H1 (cell line): ENCODE measurements around the gene GPD1. TPM values are rescaled to one million over a fixed set of nuclear protein-coding genes. Genes with fewer than 3 reads are reported as not detected.

Source experiments
- CTCF ChIA-PET: fragments of 300-600 bp; sonication (Branson Sonifier 250); formaldehyde crosslinking; loops from one replicate; lab custom pipeline; 2021; ENCODE audit not compliant: partially characterized antibody; lab: Charles Lee
- POLR2A ChIA-PET: fragments of 300-600 bp; sonication (Branson Sonifier 250); formaldehyde crosslinking; loops from one replicate; lab custom pipeline; 2021; ENCODE audit warnings: inconsistent platforms; ENCODE audit not compliant: partially characterized antibody; lab: Charles Lee
- DNase-seq, 2 experiments: peaks; one replicate each; pipeline versions ENCODE4 v3.0.0 to v3.0.0-alpha.2; 2010 to 2022; ENCODE audit warnings: low spot score in 2 of 2, low read depth in 1 of 2, mixed read lengths in 1 of 2
- FAIRE-seq: peaks from 2 replicates; lab custom pipeline; 2011; peaks lifted over from hg19 to GRCh38; lab: Jason Lieb, UNC
- H2AFZ ChIP-seq: 2 replicates; pipeline ENCODE4 v1.8.1; 2012; ENCODE audit warnings: low read length, inconsistent platforms
- H2AK5ac ChIP-seq: 2 replicates; pipeline ENCODE4 v1.6.1; 2013; ENCODE audit warnings: low read depth, low read length
- H2BK120ac ChIP-seq: replicated peaks from 2 replicates; pipeline ENCODE3; 2013; ENCODE audit warnings: low read depth, low read length, inconsistent platforms
- H2BK12ac ChIP-seq: 2 replicates; pipeline ENCODE4 v1.6.1; 2013; ENCODE audit warnings: low read depth, low read length
- H2BK15ac ChIP-seq: 2 replicates; pipeline ENCODE4 v1.6.1; 2013; ENCODE audit warnings: low read length
- H2BK20ac ChIP-seq: 2 replicates; pipeline ENCODE4 v1.6.1; 2013; ENCODE audit warnings: low read length
- H2BK5ac ChIP-seq: 2 replicates; pipeline ENCODE4 v1.6.1; 2013; ENCODE audit warnings: low read depth, low read length
- H3K14ac ChIP-seq: 2 replicates; pipeline ENCODE4 v1.6.1; 2013; ENCODE audit warnings: inconsistent platforms; ENCODE audit not compliant: insufficient read length
- H3K18ac ChIP-seq: 2 replicates; pipeline ENCODE4 v1.6.1; 2013; ENCODE audit warnings: low read length; ENCODE audit errors: extremely low read depth
- H3K23ac ChIP-seq: 2 replicates; pipeline ENCODE4 v1.6.1; 2013; ENCODE audit warnings: inconsistent platforms; ENCODE audit not compliant: insufficient read length
- H3K23me2 ChIP-seq: 2 replicates; pipeline ENCODE4 v1.6.1; 2013; ENCODE audit warnings: low read depth, low read length
- H3K27ac ChIP-seq: 2 replicates; pipeline ENCODE4 v1.6.1; 2011; ENCODE audit warnings: low read depth, low read length, inconsistent platforms
- H3K27me3 ChIP-seq, 4 experiments: replicated peaks in 1 of 4; 1 replicate in 1 of 4; 2 replicates in 3 of 4; pipeline versions ENCODE4 v1.6.1 to v1.8.1; 2011 to 2013; ENCODE audit warnings: low read length in 3 of 4, mild to moderate bottlenecking in 3 of 4, inconsistent platforms in 2 of 4, mixed read lengths in 2 of 4, moderate library complexity in 1 of 4; ENCODE audit not compliant: control insufficient read depth in 3 of 4, insufficient read depth in 3 of 4; ENCODE audit errors: extremely low read depth in 1 of 4
- H3K36me3 ChIP-seq, 4 experiments: 2 replicates each; pipeline versions ENCODE4 v1.6.1 to v1.8.1; 2011 to 2013; ENCODE audit warnings: mild to moderate bottlenecking in 4 of 4, low read length in 3 of 4, moderate library complexity in 2 of 4, control low read depth in 1 of 4, inconsistent platforms in 1 of 4; ENCODE audit not compliant: insufficient read depth in 4 of 4, control insufficient read depth in 2 of 4
- H3K4ac ChIP-seq: replicated peaks from 2 replicates; pipeline ENCODE3; 2013; ENCODE audit warnings: low read length, low read depth, mixed read lengths, inconsistent platforms; ENCODE audit not compliant: insufficient read length
- H3K4me1 ChIP-seq, 4 experiments: replicated peaks in 1 of 4; 1 replicate in 1 of 4; 2 replicates in 3 of 4; pipeline versions ENCODE4 v1.6.1 to v1.8.1; 2011 to 2013; ENCODE audit warnings: low read length in 3 of 4, inconsistent platforms in 2 of 4, mixed read lengths in 1 of 4; ENCODE audit not compliant: insufficient read depth in 4 of 4, control insufficient read depth in 3 of 4
- H3K4me2 ChIP-seq, 2 experiments: 2 replicates each; pipeline versions ENCODE4 v1.6.1 to v1.8.1; 2011 to 2013; ENCODE audit warnings: low read depth in 2 of 2, low read length in 2 of 2, control low read depth in 1 of 2, inconsistent platforms in 1 of 2, mild to moderate bottlenecking in 1 of 2; ENCODE audit not compliant: insufficient read depth in 1 of 2
- H3K4me3 ChIP-seq, 4 experiments: fragments of 200-600, 300-600 bp in 1 of 4; sonication (generic), shearing (Covaris generic), sonication (Bioruptor Twin) in 1 of 4; 2 replicates each; pipeline versions ENCODE4 v1.5.1 to v1.8.1; 2011 to 2016; ENCODE audit warnings: low read length in 4 of 4, low read depth in 3 of 4, control low read depth in 2 of 4, inconsistent platforms in 2 of 4, mild to moderate bottlenecking in 2 of 4, mixed read lengths in 1 of 4, moderate library complexity in 1 of 4; ENCODE audit not compliant: insufficient read depth in 2 of 4; ENCODE audit errors: extremely low read depth in 1 of 4
- H3K56ac ChIP-seq: replicated peaks from 2 replicates; pipeline ENCODE3; 2013; ENCODE audit warnings: low read depth, mild to moderate bottlenecking, mixed read lengths, low read length, inconsistent platforms; ENCODE audit not compliant: insufficient read length
- H3K79me1 ChIP-seq: 2 replicates; pipeline ENCODE4 v1.6.1; 2013; ENCODE audit warnings: low read depth, low read length, control low read depth
- H3K79me2 ChIP-seq, 2 experiments: 2 replicates each; pipeline versions ENCODE4 v1.6.1 to v1.8.1; 2012 to 2013; ENCODE audit warnings: low read length in 2 of 2, mild to moderate bottlenecking in 2 of 2, inconsistent platforms in 1 of 2; ENCODE audit not compliant: insufficient read depth in 2 of 2, control insufficient read depth in 1 of 2
- H3K9ac ChIP-seq, 4 experiments: replicated peaks in 1 of 4; 1 replicate in 1 of 4; 2 replicates in 3 of 4; pipeline versions ENCODE4 v1.6.1 to v1.8.1; 2011 to 2013; ENCODE audit warnings: low read depth in 3 of 4, low read length in 3 of 4, control low read depth in 2 of 4, mild to moderate bottlenecking in 2 of 4, moderate library complexity in 2 of 4, inconsistent platforms in 1 of 4; ENCODE audit errors: extremely low read depth in 1 of 4
- H3K9me3 ChIP-seq, 2 experiments: 2 replicates each; pipeline versions ENCODE4 v1.6.1 to v1.8.1; 2012 to 2013; ENCODE audit warnings: mild to moderate bottlenecking in 2 of 2, moderate library complexity in 2 of 2, control low read depth in 1 of 2, inconsistent platforms in 1 of 2, low read depth in 1 of 2, low read length in 1 of 2, mixed read lengths in 1 of 2; ENCODE audit not compliant: insufficient read depth in 2 of 2
- H4K20me1 ChIP-seq, 2 experiments: replicated peaks in 1 of 2; 2 replicates each; pipeline versions ENCODE3 to v1.8.1; 2011 to 2013; ENCODE audit warnings: inconsistent platforms in 2 of 2, low read length in 2 of 2, mild to moderate bottlenecking in 1 of 2; ENCODE audit not compliant: insufficient read depth in 2 of 2, control insufficient read depth in 1 of 2
- H4K5ac ChIP-seq: 2 replicates; pipeline ENCODE4 v1.6.1; 2013; ENCODE audit warnings: low read length, low read depth, mixed read lengths, inconsistent platforms; ENCODE audit not compliant: insufficient read length
- H4K8ac ChIP-seq: 2 replicates; pipeline ENCODE4 v1.8.0; 2013; ENCODE audit warnings: mild to moderate bottlenecking, moderate library complexity, low read length, inconsistent platforms; ENCODE audit not compliant: insufficient read depth; ENCODE audit errors: extremely low read depth
- H4K91ac ChIP-seq: replicated peaks from 2 replicates; pipeline ENCODE3; 2013; ENCODE audit warnings: low read length, mixed read lengths, inconsistent platforms; ENCODE audit not compliant: insufficient read length
- ATF2 ChIP-seq: IDR thresholded peaks from 2 replicates; pipeline ENCODE4 v1.6.1; 2012; ENCODE audit warnings: low read length, inconsistent platforms
- GABPA ChIP-seq: IDR thresholded peaks from 2 replicates; pipeline ENCODE4 v1.6.1; 2011; ENCODE audit warnings: mild to moderate bottlenecking, low read length, moderate library complexity, borderline replicate concordance; ENCODE audit not compliant: insufficient read depth
- TEAD4 ChIP-seq: IDR thresholded peaks from 2 replicates; pipeline ENCODE4 v1.6.1; 2012; ENCODE audit warnings: low read depth, low read length, inconsistent platforms, mixed read lengths
- WGBS, 2 experiments: shearing (Covaris generic) in 1 of 2; methylation state at CpG; one replicate each; pipeline versions ENCODE4 v1.1.6 to v1.1.7; 2013 to 2015; ENCODE audit warnings: low lambda C conversion rate in 2 of 2, mixed read lengths in 2 of 2, inconsistent platforms in 1 of 2, low coverage in 1 of 2, missing lambda C conversion rate in 1 of 2; ENCODE audit not compliant: insufficient replicate concordance in 2 of 2, insufficient coverage in 1 of 2, insufficient read length in 1 of 2; ENCODE audit errors: extremely low coverage in 1 of 2, missing lambda C conversion rate in 1 of 2; 5-methylcytosine and 5-hydroxymethylcytosine counted together
- polyA plus RNA-seq, 7 experiments: library from polyadenylated mRNA; depleted of rRNA in 3 of 7; stranded (reverse) in 5 of 7; unstranded in 2 of 7; fragments of >200 nt in 5 of 7; fragments of 200-250 nt in 2 of 7; gene quantifications; 1 replicate in 5 of 7; 2 replicates in 1 of 7; 4 replicates in 1 of 7; pipeline versions ENCODE4 v1.2.1 to v1.2.3, GENCODE V29; 2011 to 2013; ENCODE audit warnings: missing spikeins in 2 of 7, mixed read lengths in 2 of 7
- total RNA-seq: library from RNA; stranded (reverse); fragmentation: NEBNext Ultra II Directional; extraction: Animal tissue kit (Norgen Biotek cat#: 25700); gene quantifications from 2 replicates; pipeline ENCODE4 v1.2.1, GENCODE V29; 2021

Gene GPD1
- total and polyA plus RNA-seq, 2 of the 8 experiments (the other 6 are each of a cell fraction or from before 2014, with no cell fraction given) = 0.45 to 0.74 TPM

- DNase-seq = peak in 1 of 2 experiments; percentile 65
These were observed 7.0 kb downstream of the GPD1 start for GRCh38 chr12:50110762-50111351.

More at GRCh38 chr12:50110762-50111351, 7.0 kb downstream of the GPD1 start:
- POLR2A ChIA-PET = interaction anchor here (0.8 to 27.1 kb wide), 8 partner anchors 15 to 144 kb away, joined by 3 to 457 read pairs (median 6); partner anchors contain the start of genes CERS5, GPD1 and SMARCD1
- peak overlapping the region; percentile 88; the same call in 1 of the 2 replicates for H2BK12ac ChIP-seq
- peaks cover 8% of the 10 kb centered on the region for H3K23me2 ChIP-seq
- peaks cover 0 to 13% of the 10 kb centered on the region in 2 experiments; a peak in 2 of 4 replicates for H3K79me2 ChIP-seq
- peaks cover 10 to 15% (median 12%) of the 10 kb centered on the region in 4 experiments for H3K4me1 ChIP-seq
- TF ChIP-seq GABPA (no peak), TEAD4 (0 out of 2 replicates have a peak, but pooled peaks have one; percentile 26), ATF2 (no peak)
- no peak overlapping the region for H3K56ac ChIP-seq
- H3K14ac ChIP-seq = no peak overlapping the region
- H2BK15ac ChIP-seq = peak overlapping the region; percentile 72; the same call in 1 of the 2 replicates
- no peak overlapping the region for H4K8ac ChIP-seq
- H4K20me1 ChIP-seq = peaks cover 0 to 2% of the 10 kb centered on the region in 2 experiments
- H2BK120ac ChIP-seq = no peak overlapping the region
- 0 out of 2 replicates have a peak overlapping the region, but pooled peaks have one; percentile 66 for H2BK5ac ChIP-seq
- H3K18ac ChIP-seq = peak overlapping the region; percentile 68
- no peaks in the 10 kb centered on the region for H3K36me3 ChIP-seq
- no peaks in the 10 kb centered on the region for H3K9me3 ChIP-seq
- H2BK20ac ChIP-seq = peak overlapping the region; percentile 11; the same call in 1 of the 2 replicates
- H3K27me3 ChIP-seq = no peaks in the 10 kb centered on the region
- H3K27ac ChIP-seq = no peak overlapping the region
- peak overlapping the region; percentile 30 for H4K91ac ChIP-seq
- H4K5ac ChIP-seq = no peak overlapping the region
- H3K79me1 ChIP-seq = no peaks in the 10 kb centered on the region
- H3K9ac ChIP-seq = no peak overlapping the region; a peak in 1 of 7 replicates
- H2AK5ac ChIP-seq = no peak overlapping the region
- H3K4me3 ChIP-seq = peak overlapping the region; percentile 19 to 55 (median 20); a peak in 5 of 8 replicates
- FAIRE-seq = no peak
- H3K4me2 ChIP-seq = peak overlapping the region; percentile 68 to 71
- H2AFZ ChIP-seq = peak overlapping the region; percentile 47
- WGBS, 2 experiments = 83% methylated on average over 7 of the region's 7 CpGs; no CpG with 5 or more reads in 1 of the 2 experiments
- H3K23ac ChIP-seq = no peak overlapping the region
- CTCF ChIA-PET = interaction anchor here (0.5 to 32.9 kb wide), 34 partner anchors 8 to 653 kb away, joined by 3 to 625 read pairs (median 4); partner anchors contain the start of genes ATF1, CERS5, GPD1 and LIMA1
- no peak overlapping the region for H3K4ac ChIP-seq
